8988T (cell line): Measurements from ENCODE around the gene PTPA.

Experiments used
- DNase-seq: peaks from one replicate; pipeline ENCODE4 v3.0.0; 2011

Gene PTPA

GRCh38 chr9:129138476-129139232 lies 27.4 kb downstream of the PTPA start:
- no peak for DNase-seq

GRCh38 chr9:129139233-129139992 lies 28.2 kb downstream of the PTPA start:
- peak; percentile 55 for DNase-seq

- peak; percentile 88 for DNase-seq
Measured at GRCh38 chr9:129139993-129140396, 28.8 kb downstream of the PTPA start.

- no peak for DNase-seq
Measured at GRCh38 chr9:129140397-129141065, 29.3 kb downstream of the PTPA start.

GRCh38 chr9:129141066-129142041 lies 30.1 kb downstream of the PTPA start:
- no peak for DNase-seq

GRCh38 chr9:129142138-129142935 lies 31.1 kb downstream of the PTPA start:
- no peak for DNase-seq

- DNase-seq = peak; percentile 96
Measured at GRCh38 chr9:129143031-129143927, 32.1 kb downstream of the PTPA start.

GRCh38 chr9:129145316-129145715 lies 34.1 kb downstream of the PTPA start:
- DNase-seq = no peak

- no peak for DNase-seq
Measured at GRCh38 chr9:129145841-129146292, 34.7 kb downstream of the PTPA start.

GRCh38 chr9:129146441-129146941 lies 35.3 kb downstream of the PTPA start:
- DNase-seq = no peak

- DNase-seq = no peak
Measured at GRCh38 chr9:129148463-129149204, 37.4 kb downstream of the PTPA start.

GRCh38 chr9:129149442-129149841 lies 38.2 kb downstream of the PTPA start:
- no peak for DNase-seq

- no peak for DNase-seq
Measured at GRCh38 chr9:129150122-129150521, 38.9 kb downstream of the PTPA start.

- no peak for DNase-seq
Measured at GRCh38 chr9:129150672-129151211, 39.5 kb downstream of the PTPA start.

GRCh38 chr9:129151469-129151868 lies 40.3 kb downstream of the PTPA start:
- no peak for DNase-seq

- no peak for DNase-seq
Measured at GRCh38 chr9:129154866-129155477, 43.8 kb downstream of the PTPA start.

GRCh38 chr9:129156163-129156562 lies 44.9 kb downstream of the PTPA start:
- no peak for DNase-seq

GRCh38 chr9:129160712-129161533 lies 49.7 kb downstream of the PTPA start:
- no peak for DNase-seq
